GM12801 (cell line): Measurements from ENCODE around the gene DNAJC12.

ENCODE experiments used
- CTCF ChIP-seq: IDR thresholded peaks from one replicate; pipeline ENCODE4 v1.5.1; 2011; ENCODE audit warnings: control low read depth; ENCODE audit not compliant: insufficient read length; ENCODE audit errors: extremely low read depth

DNAJC12 gene

GRCh38 chr10:67852761-67853160 is 14.8 kb upstream of the DNAJC12 start:
- no peak for TF ChIP-seq CTCF

- TF ChIP-seq CTCF = no peak
These were observed 13.2 kb upstream of the DNAJC12 start for GRCh38 chr10:67851186-67851585.

GRCh38 chr10:67849331-67850011 is 11.5 kb upstream of the DNAJC12 start:
- TF ChIP-seq CTCF = no peak

- TF ChIP-seq CTCF = no peak
These were observed 5.3 kb upstream of the DNAJC12 start for GRCh38 chr10:67843284-67843683.

GRCh38 chr10:67841737-67842136 is 3.7 kb upstream of the DNAJC12 start:
- no peak for TF ChIP-seq CTCF

- TF ChIP-seq CTCF = no peak
These were observed 2.0 kb upstream of the DNAJC12 start for GRCh38 chr10:67839951-67840350.

- TF ChIP-seq CTCF = no peak
These were observed 1.0 kb downstream of the DNAJC12 start for GRCh38 chr10:67836972-67837371.
